Astrocyte (in vitro differentiated cells and primary cell): ENCODE results near the gene COQ10A. TPM values are rescaled to one million over a fixed set of nuclear protein-coding genes. Genes with fewer than 3 reads are reported as not detected.
A peak's percentile ranks its signal among the peaks of the same experiment; 100 is the strongest.

Experiments used
- DNase-seq: peaks from one replicate; pipeline ENCODE4 v3.0.0-alpha.2; 2010; ENCODE audit warnings: low read depth
- FAIRE-seq: peaks from 2 replicates; lab custom pipeline; 2011; peaks lifted over from hg19 to GRCh38; lab: Jason Lieb, UNC
- H2AFZ ChIP-seq: 2 replicates; pipeline ENCODE4 v1.6.0; 2012; ENCODE audit warnings: low read depth, low read length, inconsistent platforms
- H3K27ac ChIP-seq: 2 replicates; pipeline ENCODE4 v1.5.1; 2011; ENCODE audit warnings: low read depth, low read length, inconsistent platforms
- H3K27me3 ChIP-seq: 2 replicates; pipeline ENCODE4 v1.6.0; 2011; ENCODE audit warnings: low read length, inconsistent platforms; ENCODE audit not compliant: insufficient read depth
- H3K36me3 ChIP-seq: 2 replicates; pipeline ENCODE4 v1.5.1; 2011; ENCODE audit warnings: low read length, inconsistent platforms; ENCODE audit not compliant: insufficient read depth
- H3K4me1 ChIP-seq: 2 replicates; pipeline ENCODE4 v1.5.1; 2011; ENCODE audit warnings: low read length, inconsistent platforms; ENCODE audit not compliant: insufficient read depth
- H3K4me2 ChIP-seq: 2 replicates; pipeline ENCODE4 v1.6.0; 2012; ENCODE audit warnings: low read length, inconsistent platforms
- H3K4me3 ChIP-seq: 2 replicates; pipeline ENCODE4 v1.5.1; 2011; ENCODE audit warnings: low read depth, mild to moderate bottlenecking, low read length, inconsistent platforms; ENCODE audit not compliant: insufficient read depth
- H3K79me2 ChIP-seq: 2 replicates; pipeline ENCODE4 v1.6.0; 2012; ENCODE audit warnings: mild to moderate bottlenecking, low read length, inconsistent platforms; ENCODE audit not compliant: insufficient read depth
- H3K9ac ChIP-seq: 2 replicates; pipeline ENCODE4 v1.6.0; 2012; ENCODE audit warnings: mild to moderate bottlenecking, low read length, inconsistent platforms
- H3K9me3 ChIP-seq: 2 replicates; pipeline ENCODE4 v1.5.1; 2012; ENCODE audit warnings: low read depth, mild to moderate bottlenecking, low read length, inconsistent platforms; ENCODE audit not compliant: insufficient read depth
- H4K20me1 ChIP-seq: 2 replicates; pipeline ENCODE4 v1.6.0; 2012; ENCODE audit warnings: low read length, inconsistent platforms; ENCODE audit not compliant: insufficient read depth
- H3K27ac Mint-ChIP-seq: one replicate; pipeline ENCODE4 v1.8.0; 2021; ENCODE audit warnings: mild to moderate bottlenecking, mixed read lengths; ENCODE audit not compliant: unreplicated experiment
- H3K27me3 Mint-ChIP-seq: one replicate; pipeline ENCODE4 v1.8.0; 2021; ENCODE audit warnings: low read depth, mixed read lengths; ENCODE audit not compliant: unreplicated experiment
- H3K36me3 Mint-ChIP-seq: one replicate; pipeline ENCODE4 v1.8.0; 2021; ENCODE audit warnings: low read depth, mixed read lengths; ENCODE audit not compliant: unreplicated experiment
- H3K4me1 Mint-ChIP-seq: one replicate; pipeline ENCODE4 v1.8.0; 2021; ENCODE audit warnings: low read depth, mixed read lengths; ENCODE audit not compliant: unreplicated experiment
- H3K4me3 Mint-ChIP-seq: one replicate; pipeline ENCODE4 v1.8.0; 2021; ENCODE audit warnings: mild to moderate bottlenecking, moderate library complexity, mixed read lengths; ENCODE audit not compliant: unreplicated experiment
- H3K9me3 Mint-ChIP-seq: one replicate; pipeline ENCODE4 v1.8.0; 2021; ENCODE audit warnings: mild to moderate bottlenecking, mixed read lengths; ENCODE audit not compliant: unreplicated experiment
- EZH2 ChIP-seq: IDR thresholded peaks from 2 replicates; pipeline ENCODE4 v1.6.1; 2012; ENCODE audit warnings: mild to moderate bottlenecking, low read length, inconsistent platforms; ENCODE audit not compliant: insufficient read depth
- total RNA-seq: library from RNA; stranded (reverse); gene quantifications from 2 replicates; pipeline ENCODE4 v1.2.1, GENCODE V29; 2021
- TF ChIP-seq, protein P1 (sequence below): IDR thresholded peaks from 2 replicates; pipeline ENCODE4 v1.5.1; 2011; ENCODE audit warnings: low read depth, mild to moderate bottlenecking, inconsistent platforms, low read length, moderate library complexity; ENCODE audit not compliant: insufficient read depth

COQ10A gene
- total RNA-seq, 1 donor from 2014 or later: 9.3 TPM

DNA sequence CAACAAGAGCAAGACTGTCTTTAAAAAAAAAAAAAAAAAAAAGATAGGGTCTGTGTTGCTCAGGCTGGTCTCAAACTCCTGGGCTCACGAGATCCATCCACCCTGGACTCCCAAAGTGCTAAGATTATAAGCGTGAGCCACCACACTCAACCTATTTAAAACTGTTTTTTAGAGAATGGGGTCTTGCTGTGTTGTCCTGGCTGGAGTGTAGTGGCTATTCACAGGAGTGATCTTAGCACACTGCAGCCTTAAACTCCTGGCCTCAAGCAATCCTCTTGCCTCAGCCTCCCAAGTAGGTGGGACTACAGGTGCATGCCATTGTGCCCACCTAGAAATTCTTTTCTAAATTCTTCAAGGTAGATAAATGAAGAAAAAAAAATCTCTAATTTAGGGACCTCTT lies 7.6 kb downstream of the COQ10A start:
- Mint-ChIP-seq H3K4me1 (no peaks in the 10 kb centered on the region), H3K4me3 (no peak overlapping the region), H3K27ac (no peak overlapping the region), H3K9me3 (no peaks in the 10 kb centered on the region), H3K27me3 (no peaks in the 10 kb centered on the region), H3K36me3 (peaks cover 13% of the 10 kb centered on the region)
- DNase-seq (no peak), FAIRE-seq (no peak)
- H3K9ac ChIP-seq: no peak overlapping the region
- TF ChIP-seq, protein P1, sequence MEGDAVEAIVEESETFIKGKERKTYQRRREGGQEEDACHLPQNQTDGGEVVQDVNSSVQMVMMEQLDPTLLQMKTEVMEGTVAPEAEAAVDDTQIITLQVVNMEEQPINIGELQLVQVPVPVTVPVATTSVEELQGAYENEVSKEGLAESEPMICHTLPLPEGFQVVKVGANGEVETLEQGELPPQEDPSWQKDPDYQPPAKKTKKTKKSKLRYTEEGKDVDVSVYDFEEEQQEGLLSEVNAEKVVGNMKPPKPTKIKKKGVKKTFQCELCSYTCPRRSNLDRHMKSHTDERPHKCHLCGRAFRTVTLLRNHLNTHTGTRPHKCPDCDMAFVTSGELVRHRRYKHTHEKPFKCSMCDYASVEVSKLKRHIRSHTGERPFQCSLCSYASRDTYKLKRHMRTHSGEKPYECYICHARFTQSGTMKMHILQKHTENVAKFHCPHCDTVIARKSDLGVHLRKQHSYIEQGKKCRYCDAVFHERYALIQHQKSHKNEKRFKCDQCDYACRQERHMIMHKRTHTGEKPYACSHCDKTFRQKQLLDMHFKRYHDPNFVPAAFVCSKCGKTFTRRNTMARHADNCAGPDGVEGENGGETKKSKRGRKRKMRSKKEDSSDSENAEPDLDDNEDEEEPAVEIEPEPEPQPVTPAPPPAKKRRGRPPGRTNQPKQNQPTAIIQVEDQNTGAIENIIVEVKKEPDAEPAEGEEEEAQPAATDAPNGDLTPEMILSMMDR: no peak
- TF ChIP-seq EZH2: no peak
- peaks cover 45% of the 10 kb centered on the region for H3K36me3 ChIP-seq
- no peaks in the 10 kb centered on the region for H3K27me3 ChIP-seq
- H3K4me1 ChIP-seq: no peaks in the 10 kb centered on the region
- no peak overlapping the region for H2AFZ ChIP-seq
- H3K4me2 ChIP-seq: no peak overlapping the region
- no peak overlapping the region for H3K27ac ChIP-seq
- H3K9me3 ChIP-seq: no peaks in the 10 kb centered on the region
- H4K20me1 ChIP-seq: peaks cover 4% of the 10 kb centered on the region
- no peaks in the 10 kb centered on the region for H3K79me2 ChIP-seq
- H3K4me3 ChIP-seq: no peak overlapping the region

GRCh38 chr12:56278905-56279304 lies 12.2 kb downstream of the COQ10A start:
- H3K4me3 Mint-ChIP-seq: no peak overlapping the region
- Histone ChIP-seq H3K36me3 (peaks cover 54% of the 10 kb centered on the region), H3K4me3 (no peak overlapping the region), H3K9me3 (no peaks in the 10 kb centered on the region), H3K27me3 (no peaks in the 10 kb centered on the region), H3K9ac (no peak overlapping the region), H3K79me2 (no peaks in the 10 kb centered on the region), H4K20me1 (peaks cover 4% of the 10 kb centered on the region), H3K27ac (no peak overlapping the region), H3K4me1 (no peaks in the 10 kb centered on the region), H3K4me2 (no peak overlapping the region), H2AFZ (no peak overlapping the region)
- H3K4me1 Mint-ChIP-seq: no peaks in the 10 kb centered on the region
- DNase-seq: no peak
- peaks cover 18% of the 10 kb centered on the region for H3K36me3 Mint-ChIP-seq
- TF ChIP-seq EZH2: no peak
- TF ChIP-seq, protein P1: no peak
- H3K9me3 Mint-ChIP-seq: no peaks in the 10 kb centered on the region
- H3K27me3 Mint-ChIP-seq: no peaks in the 10 kb centered on the region
- no peak for FAIRE-seq
- H3K27ac Mint-ChIP-seq: no peak overlapping the region

DNA sequence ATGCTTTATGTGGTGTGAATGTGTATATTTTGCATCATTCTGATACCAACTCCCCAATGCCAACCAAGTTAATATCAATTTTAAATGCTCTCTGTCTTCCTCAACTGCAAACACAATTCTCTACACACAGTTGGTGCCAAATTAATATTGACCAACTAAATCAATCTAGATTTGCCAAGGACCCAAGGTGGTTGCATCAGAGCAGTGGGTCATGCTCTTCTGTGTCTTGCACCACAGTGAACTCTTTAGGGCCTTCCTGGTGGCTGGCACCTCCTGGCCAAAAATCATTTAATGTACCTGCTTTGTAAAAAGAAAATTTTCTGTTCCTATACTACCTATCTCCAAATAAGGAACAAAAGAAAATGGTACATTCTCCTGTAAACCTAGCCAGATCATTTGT lies 14.1 kb downstream of the COQ10A start:
- H4K20me1 ChIP-seq: peaks cover 4% of the 10 kb centered on the region
- H3K4me2 ChIP-seq: no peak overlapping the region
- H3K9ac ChIP-seq: no peak overlapping the region
- DNase-seq: no peak
- peaks cover 22% of the 10 kb centered on the region for H3K36me3 Mint-ChIP-seq
- no peak for FAIRE-seq
- no peaks in the 10 kb centered on the region for H3K9me3 Mint-ChIP-seq
- H3K9me3 ChIP-seq: no peaks in the 10 kb centered on the region
- H3K4me3 ChIP-seq: no peak overlapping the region
- no peak overlapping the region for H3K27ac ChIP-seq
- no peak overlapping the region for H2AFZ ChIP-seq
- peaks cover 46% of the 10 kb centered on the region for H3K36me3 ChIP-seq
- no peaks in the 10 kb centered on the region for H3K79me2 ChIP-seq
- peak overlapping the region; percentile 35 for H3K4me3 Mint-ChIP-seq
- H3K27ac Mint-ChIP-seq: no peak overlapping the region
- H3K4me1 ChIP-seq: no peaks in the 10 kb centered on the region
- H3K27me3 Mint-ChIP-seq: no peaks in the 10 kb centered on the region
- TF ChIP-seq, protein P1: no peak
- no peak for TF ChIP-seq EZH2
- H3K4me1 Mint-ChIP-seq: no peaks in the 10 kb centered on the region
- H3K27me3 ChIP-seq: no peaks in the 10 kb centered on the region
